ENCODE measurements around the gene ZNF407.

The ZNF407 gene

GRCh38 chr18:74682141-74682990 is 84.7 kb downstream of the ZNF407 start:
- Histone ChIP-seq H3K4me3 (ENCODE audit: control insufficient read depth in 1 of 7, extremely low read depth in 1 of 7, insufficient read depth in 4 of 7, low read depth in 2 of 7, low read length in 6 of 7) (no peak overlapping the region), H3K4me1 (ENCODE audit: control extremely low read depth in 1 of 4, control insufficient read depth in 4 of 4, insufficient read depth in 4 of 4, low read length in 3 of 4) (no peaks in the 10 kb centered on the region), H3K27me3 (replicated peaks in 2 of 5; ENCODE audit: control insufficient read depth in 4 of 5, insufficient read depth in 5 of 5, low read length in 4 of 5) (no peaks in the 10 kb centered on the region), H3K9me3 (ENCODE audit: control extremely low read depth in 1 of 5, control insufficient read depth in 4 of 5, insufficient read depth in 2 of 5, low read depth in 1 of 5, low read length in 4 of 5) (peaks cover 0 to 10% (median 0%) of the 10 kb centered on the region in 5 experiments), H3K36me3 (ENCODE audit: control insufficient read depth in 4 of 4, insufficient read depth in 4 of 4, low read length in 3 of 4) (peaks cover 3 to 15% (median 8%) of the 10 kb centered on the region in 4 experiments), H3K27ac (ENCODE audit: insufficient read depth in 1 of 2, low read depth in 1 of 2, low read length in 2 of 2, poor library complexity in 1 of 2, severe bottlenecking in 2 of 2) (no peak overlapping the region)
- POLR2A ChIA-PET = interaction anchor here (0.6 kb wide), 1 partner anchor 165 kb away, joined by 3 read pairs; no protein-coding TSS in a partner anchor
- 98% methylated on average over 7 of the region's 11 CpGs for WGBS (ENCODE audit: insufficient coverage)
- DNase-seq = no peak
- CTCF ChIA-PET = no interaction called here

GRCh38 chr18:74682991-74683297 is 85.3 kb downstream of the ZNF407 start:
- ChIA-PET POLR2A (interaction anchor here (0.6 kb wide), 1 partner anchor 165 kb away, joined by 3 read pairs; no protein-coding TSS in a partner anchor), CTCF (no interaction called here)
- no peaks in the 10 kb centered on the region for H3K27me3 ChIP-seq (replicated peaks in 2 of 5; ENCODE audit: control insufficient read depth in 4 of 5, insufficient read depth in 5 of 5, low read length in 4 of 5)
- no peak for DNase-seq
- H3K4me3 ChIP-seq (ENCODE audit: control insufficient read depth in 1 of 7, extremely low read depth in 1 of 7, insufficient read depth in 4 of 7, low read depth in 2 of 7, low read length in 6 of 7) = no peak overlapping the region
- WGBS (ENCODE audit: insufficient coverage) = no CpG with 5 or more reads among the region's 1 CpG
- H3K9me3 ChIP-seq (ENCODE audit: control extremely low read depth in 1 of 5, control insufficient read depth in 4 of 5, insufficient read depth in 2 of 5, low read depth in 1 of 5, low read length in 4 of 5) = peaks cover 0 to 4% (median 0%) of the 10 kb centered on the region in 5 experiments
- no peak overlapping the region for H3K27ac ChIP-seq (ENCODE audit: insufficient read depth in 1 of 2, low read depth in 1 of 2, low read length in 2 of 2, poor library complexity in 1 of 2, severe bottlenecking in 2 of 2)
- H3K4me1 ChIP-seq (ENCODE audit: control extremely low read depth in 1 of 4, control insufficient read depth in 4 of 4, insufficient read depth in 4 of 4, low read length in 3 of 4) = no peaks in the 10 kb centered on the region
- H3K36me3 ChIP-seq (ENCODE audit: control insufficient read depth in 4 of 4, insufficient read depth in 4 of 4, low read length in 3 of 4) = peaks cover 3 to 13% (median 8%) of the 10 kb centered on the region in 4 experiments

GRCh38 chr18:74683573-74683972 is 85.9 kb downstream of the ZNF407 start:
- Histone ChIP-seq H3K4me3 (ENCODE audit: control insufficient read depth in 1 of 7, extremely low read depth in 1 of 7, insufficient read depth in 4 of 7, low read depth in 2 of 7, low read length in 6 of 7) (no peak overlapping the region), H3K4me1 (ENCODE audit: control extremely low read depth in 1 of 4, control insufficient read depth in 4 of 4, insufficient read depth in 4 of 4, low read length in 3 of 4) (no peaks in the 10 kb centered on the region), H3K9me3 (ENCODE audit: control extremely low read depth in 1 of 5, control insufficient read depth in 4 of 5, insufficient read depth in 2 of 5, low read depth in 1 of 5, low read length in 4 of 5) (no peaks in the 10 kb centered on the region), H3K36me3 (ENCODE audit: control insufficient read depth in 4 of 4, insufficient read depth in 4 of 4, low read length in 3 of 4) (peaks cover 3 to 9% (median 7%) of the 10 kb centered on the region in 4 experiments), H3K27me3 (replicated peaks in 2 of 5; ENCODE audit: control insufficient read depth in 4 of 5, insufficient read depth in 5 of 5, low read length in 4 of 5) (no peaks in the 10 kb centered on the region), H3K27ac (ENCODE audit: insufficient read depth in 1 of 2, low read depth in 1 of 2, low read length in 2 of 2, poor library complexity in 1 of 2, severe bottlenecking in 2 of 2) (no peak overlapping the region)
- CTCF ChIA-PET = no interaction called here
- no peak for DNase-seq
- POLR2A ChIA-PET = no interaction called here

- Histone ChIP-seq H3K27me3 (replicated peaks in 2 of 5; ENCODE audit: control insufficient read depth in 4 of 5, insufficient read depth in 5 of 5, low read length in 4 of 5) (no peaks in the 10 kb centered on the region), H3K9me3 (ENCODE audit: control extremely low read depth in 1 of 5, control insufficient read depth in 4 of 5, insufficient read depth in 2 of 5, low read depth in 1 of 5, low read length in 4 of 5) (no peaks in the 10 kb centered on the region), H3K27ac (ENCODE audit: insufficient read depth in 1 of 2, low read depth in 1 of 2, low read length in 2 of 2, poor library complexity in 1 of 2, severe bottlenecking in 2 of 2) (no peak overlapping the region), H3K4me1 (ENCODE audit: control extremely low read depth in 1 of 4, control insufficient read depth in 4 of 4, insufficient read depth in 4 of 4, low read length in 3 of 4) (no peaks in the 10 kb centered on the region), H3K36me3 (ENCODE audit: control insufficient read depth in 4 of 4, insufficient read depth in 4 of 4, low read length in 3 of 4) (peaks cover 3 to 7% (median 6%) of the 10 kb centered on the region in 4 experiments), H3K4me3 (ENCODE audit: control insufficient read depth in 1 of 7, extremely low read depth in 1 of 7, insufficient read depth in 4 of 7, low read depth in 2 of 7, low read length in 6 of 7) (no peak overlapping the region)
- POLR2A ChIA-PET = no interaction called here
- CTCF ChIA-PET = interaction anchor here (1.2 kb wide), 1 partner anchor 9 kb away, joined by 3 read pairs; no protein-coding TSS in a partner anchor
- WGBS (ENCODE audit: insufficient coverage) = 94% methylated on average over 2 of the region's 2 CpGs
- no peak for DNase-seq
These were observed 91.6 kb downstream of the ZNF407 start for GRCh38 chr18:74689251-74689650.

GRCh38 chr18:74692367-74693013 is 94.8 kb downstream of the ZNF407 start:
- no peak overlapping the region for H3K4me3 ChIP-seq (ENCODE audit: control insufficient read depth in 1 of 7, extremely low read depth in 1 of 7, insufficient read depth in 4 of 7, low read depth in 2 of 7, low read length in 6 of 7)
- DNase-seq = no peak
- CTCF ChIA-PET = no interaction called here
- 83% methylated on average over 5 of the region's 9 CpGs for WGBS (ENCODE audit: insufficient coverage)
- H3K9me3 ChIP-seq (ENCODE audit: control extremely low read depth in 1 of 5, control insufficient read depth in 4 of 5, insufficient read depth in 2 of 5, low read depth in 1 of 5, low read length in 4 of 5) = no peaks in the 10 kb centered on the region
- POLR2A ChIA-PET = no interaction called here
- no peak overlapping the region for H3K27ac ChIP-seq (ENCODE audit: insufficient read depth in 1 of 2, low read depth in 1 of 2, low read length in 2 of 2, poor library complexity in 1 of 2, severe bottlenecking in 2 of 2)
- no peaks in the 10 kb centered on the region for H3K36me3 ChIP-seq (ENCODE audit: control insufficient read depth in 4 of 4, insufficient read depth in 4 of 4, low read length in 3 of 4)
- no peaks in the 10 kb centered on the region for H3K4me1 ChIP-seq (ENCODE audit: control extremely low read depth in 1 of 4, control insufficient read depth in 4 of 4, insufficient read depth in 4 of 4, low read length in 3 of 4)
- H3K27me3 ChIP-seq (replicated peaks in 2 of 5; ENCODE audit: control insufficient read depth in 4 of 5, insufficient read depth in 5 of 5, low read length in 4 of 5) = no peaks in the 10 kb centered on the region

- no peaks in the 10 kb centered on the region for H3K9me3 ChIP-seq (ENCODE audit: control extremely low read depth in 1 of 5, control insufficient read depth in 4 of 5, insufficient read depth in 2 of 5, low read depth in 1 of 5, low read length in 4 of 5)
- DNase-seq = no peak
- POLR2A ChIA-PET = no interaction called here
- no peak overlapping the region for H3K27ac ChIP-seq (ENCODE audit: insufficient read depth in 1 of 2, low read depth in 1 of 2, low read length in 2 of 2, poor library complexity in 1 of 2, severe bottlenecking in 2 of 2)
- no peak overlapping the region for H3K4me3 ChIP-seq (ENCODE audit: control insufficient read depth in 1 of 7, extremely low read depth in 1 of 7, insufficient read depth in 4 of 7, low read depth in 2 of 7, low read length in 6 of 7)
- no peaks in the 10 kb centered on the region for H3K36me3 ChIP-seq (ENCODE audit: control insufficient read depth in 4 of 4, insufficient read depth in 4 of 4, low read length in 3 of 4)
- no CpG with 5 or more reads among the region's 1 CpG for WGBS (ENCODE audit: insufficient coverage)
- H3K4me1 ChIP-seq (ENCODE audit: control extremely low read depth in 1 of 4, control insufficient read depth in 4 of 4, insufficient read depth in 4 of 4, low read length in 3 of 4) = no peaks in the 10 kb centered on the region
- H3K27me3 ChIP-seq (replicated peaks in 2 of 5; ENCODE audit: control insufficient read depth in 4 of 5, insufficient read depth in 5 of 5, low read length in 4 of 5) = no peaks in the 10 kb centered on the region
- CTCF ChIA-PET = no interaction called here
These were observed 96.8 kb downstream of the ZNF407 start for GRCh38 chr18:74694436-74694835.

- ChIA-PET CTCF (no interaction called here), POLR2A (no interaction called here)
- no peak for DNase-seq
- Histone ChIP-seq H3K4me3 (ENCODE audit: control insufficient read depth in 1 of 7, extremely low read depth in 1 of 7, insufficient read depth in 4 of 7, low read depth in 2 of 7, low read length in 6 of 7) (no peak overlapping the region), H3K27ac (ENCODE audit: insufficient read depth in 1 of 2, low read depth in 1 of 2, low read length in 2 of 2, poor library complexity in 1 of 2, severe bottlenecking in 2 of 2) (no peak overlapping the region), H3K9me3 (ENCODE audit: control extremely low read depth in 1 of 5, control insufficient read depth in 4 of 5, insufficient read depth in 2 of 5, low read depth in 1 of 5, low read length in 4 of 5) (no peaks in the 10 kb centered on the region), H3K4me1 (ENCODE audit: control extremely low read depth in 1 of 4, control insufficient read depth in 4 of 4, insufficient read depth in 4 of 4, low read length in 3 of 4) (no peaks in the 10 kb centered on the region), H3K27me3 (replicated peaks in 2 of 5; ENCODE audit: control insufficient read depth in 4 of 5, insufficient read depth in 5 of 5, low read length in 4 of 5) (no peaks in the 10 kb centered on the region), H3K36me3 (ENCODE audit: control insufficient read depth in 4 of 4, insufficient read depth in 4 of 4, low read length in 3 of 4) (no peaks in the 10 kb centered on the region)
- 97% methylated on average over 3 of the region's 5 CpGs for WGBS (ENCODE audit: insufficient coverage)
These were observed 97.5 kb downstream of the ZNF407 start for GRCh38 chr18:74695170-74695569.
